Spleen (tissue), 7 donors: Measurements from ENCODE around the gene TNFSF11.

Experiments
- CTCF ChIP-seq, 11 experiments: fragments of 200-600 bp in 7 of 11; fragments of 450-650 bp in 4 of 11; sonication (generic) in 4 of 11; IDR thresholded peaks in 8 of 11; conservative IDR thresholded peaks in 3 of 11; 1 replicate in 7 of 11; 2 replicates in 4 of 11; pipeline versions ENCODE4 v1.4.0 to v1.8.0; 2016 to 2021; ENCODE audit warnings: antibody characterized with exemption in 11 of 11, inconsistent platforms in 4 of 11, mild to moderate bottlenecking in 1 of 11
- POLR2A ChIP-seq, 3 donors: fragments of 450-650 bp; IDR thresholded peaks; one replicate each; pipeline ENCODE4 v1.5.1; 2017; ENCODE audit warnings: antibody characterized with exemption in 3 of 3, mild to moderate bottlenecking in 1 of 3
- POLR2AphosphoS5 ChIP-seq, 3 donors: sonication (generic); formaldehyde crosslinking; IDR thresholded peaks; one replicate each; pipeline ENCODE4 v1.5.1; 2017; ENCODE audit warnings: antibody characterized with exemption in 3 of 3
- donor health status: DM: no; HTN: no; CAD: no; lungs with moderate emphysema.
- donor health status: DM: no; HTN: no; CAD: no.
- donor health status: DM: no; HTN: no; CAD: no.

GRCh38 chr13:42638886-42639285 is 64.9 kb downstream of the TNFSF11 start:
- no peak for TF ChIP-seq CTCF (IDR thresholded peaks at IDR 0.05 in 8 of 11, conservative IDR thresholded peaks at IDR 0.05 in 3 of 11)
- TF ChIP-seq POLR2AphosphoS5 (IDR thresholded peaks at IDR 0.05), result no peak
- TF ChIP-seq POLR2A (IDR thresholded peaks at IDR 0.05), result no peak
